Stimulated activated CD8-positive, alpha-beta memory T cell treated with anti-CD3 and anti-CD28 coated beads, Interleukin-15, amount 100 ng/mL, for 24 hours (primary cell): ENCODE results near the gene HCN2.
"Not testable (repeated sequence)": the region's sequence is repeated elsewhere in the genome, so short reads cannot be mapped to it uniquely, and the experiment has no call there.

Experiments used
- DNase-seq: peaks from one replicate; pipeline ENCODE4 v3.0.0-alpha.2; 2020; ENCODE audit warnings: low read depth

The HCN2 gene

DNA sequence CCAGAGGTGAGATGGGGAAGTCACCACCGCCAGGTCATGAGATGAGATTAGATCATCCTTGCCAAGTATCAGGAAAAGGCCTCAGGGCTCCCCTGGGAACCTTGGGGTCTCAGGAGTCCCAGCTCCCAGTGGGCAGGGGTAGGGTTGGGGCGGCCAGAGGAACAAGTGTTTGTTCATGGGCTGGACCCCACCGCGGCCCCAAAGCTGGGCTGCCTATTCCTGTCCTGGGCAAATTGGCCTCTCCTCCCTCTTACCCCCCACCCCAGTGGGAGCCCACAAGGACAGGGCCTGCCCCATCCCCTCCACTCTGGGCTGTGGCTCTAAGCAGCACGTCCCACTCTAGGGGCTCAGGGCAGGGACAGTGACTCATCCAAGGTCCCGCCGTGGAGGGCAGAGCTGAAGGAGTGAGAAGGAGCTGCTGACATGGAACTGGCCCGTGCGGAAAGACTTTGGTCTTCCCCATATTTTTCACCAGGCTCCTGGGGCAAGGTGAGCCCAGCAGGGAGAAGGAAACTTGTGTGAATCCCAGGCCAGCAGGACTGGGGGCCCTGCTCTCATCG is 4.0 kb upstream of the HCN2 start:
- no peak for DNase-seq

GRCh38 chr19:588093-588740 is 1.5 kb upstream of the HCN2 start:
- DNase-seq = no peak

DNA sequence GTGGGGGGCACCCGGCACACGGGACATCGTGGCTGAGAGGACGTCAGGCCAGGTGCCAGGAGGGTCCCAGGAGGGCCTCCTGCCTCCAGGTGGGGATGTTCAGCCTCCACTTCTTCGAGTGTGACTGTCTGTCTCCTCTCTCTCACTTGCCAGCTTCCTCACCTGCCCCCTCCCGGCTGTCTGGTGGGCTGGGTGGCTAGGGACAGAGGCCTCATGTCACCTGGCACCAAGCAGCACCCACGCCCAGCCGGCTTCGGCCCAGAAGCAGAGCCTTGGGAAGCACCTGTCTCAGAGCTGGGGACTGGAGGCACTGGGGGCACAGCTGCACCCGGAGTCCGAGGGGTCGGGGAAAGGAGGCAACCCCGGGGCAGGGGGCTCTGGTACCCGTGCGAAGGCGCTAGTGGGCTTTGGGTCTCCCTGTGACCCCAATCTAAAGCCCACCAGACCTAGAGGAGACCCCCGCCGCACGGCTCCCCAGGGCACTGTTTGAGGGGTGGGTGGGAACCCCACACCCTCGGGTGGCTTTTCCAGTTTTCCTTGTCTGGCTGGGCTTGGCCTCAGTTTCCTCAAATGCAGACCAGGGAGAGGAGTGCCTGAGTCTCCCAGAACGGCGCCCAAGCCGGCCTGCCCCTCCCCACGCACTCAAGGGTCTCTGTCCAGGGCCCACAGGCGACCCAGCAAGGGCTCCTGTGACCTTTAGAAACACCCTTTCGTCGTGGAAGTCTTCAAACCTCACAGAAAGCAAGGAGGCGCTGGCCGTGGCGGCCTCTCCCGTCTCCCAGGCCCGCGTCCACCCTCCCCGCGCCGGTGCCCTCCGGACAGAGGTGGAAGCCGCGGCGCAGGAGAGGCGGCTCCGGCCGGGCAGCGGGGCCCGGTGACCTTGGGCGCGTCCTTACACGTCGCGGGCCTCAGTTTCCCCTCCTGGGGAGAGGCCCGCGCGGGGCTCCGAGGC is 664 bp upstream of the HCN2 start:
- DNase-seq = no peak

GRCh38 chr19:590396-590745 is 690 bp downstream of the HCN2 start:
- no peak for DNase-seq

DNA sequence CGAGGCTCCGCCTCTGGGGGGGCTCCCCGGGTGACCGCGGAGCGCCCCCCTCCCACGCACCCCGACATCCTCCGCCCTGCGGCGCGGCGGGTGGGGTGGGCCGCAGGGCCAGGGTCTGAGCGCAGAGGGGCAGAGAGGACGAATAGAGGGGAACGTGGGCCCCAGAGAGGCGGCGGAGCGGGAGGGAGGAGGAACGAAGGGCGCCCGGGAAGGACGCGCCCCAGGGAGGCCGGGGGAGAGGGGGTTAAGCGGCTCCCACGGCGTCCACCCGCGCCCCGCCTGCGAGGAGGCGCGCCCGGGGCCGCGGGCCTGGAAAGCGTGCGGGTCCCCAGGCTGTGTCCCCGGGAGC is 1.0 kb downstream of the HCN2 start:
- no peak for DNase-seq

- DNase-seq = no peak
These were observed 1.6 kb downstream of the HCN2 start for GRCh38 chr19:591099-591958.

DNA sequence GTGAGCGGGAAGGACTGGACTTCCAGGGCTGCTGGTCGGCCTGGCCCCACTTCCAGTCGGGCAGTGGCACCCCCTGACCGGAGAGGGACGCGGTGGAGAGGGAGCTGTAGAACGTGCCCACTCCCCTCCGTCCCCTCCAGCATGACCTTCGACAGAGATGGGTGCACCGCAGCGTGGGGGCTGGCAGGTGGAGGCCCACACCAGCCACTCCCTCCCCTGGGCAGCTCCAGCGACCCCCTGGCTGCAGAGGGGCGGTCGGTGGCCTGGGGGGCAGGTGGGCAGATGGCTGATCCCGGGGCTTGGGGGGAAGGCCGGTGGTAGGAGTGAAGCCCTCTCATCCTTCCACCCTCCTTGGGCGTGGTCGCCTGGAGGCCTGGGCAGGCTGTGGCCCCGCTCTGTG is 2.4 kb downstream of the HCN2 start:
- no peak for DNase-seq

- no peak for DNase-seq
These were observed 3.4 kb downstream of the HCN2 start for GRCh38 chr19:593055-593454.

DNA sequence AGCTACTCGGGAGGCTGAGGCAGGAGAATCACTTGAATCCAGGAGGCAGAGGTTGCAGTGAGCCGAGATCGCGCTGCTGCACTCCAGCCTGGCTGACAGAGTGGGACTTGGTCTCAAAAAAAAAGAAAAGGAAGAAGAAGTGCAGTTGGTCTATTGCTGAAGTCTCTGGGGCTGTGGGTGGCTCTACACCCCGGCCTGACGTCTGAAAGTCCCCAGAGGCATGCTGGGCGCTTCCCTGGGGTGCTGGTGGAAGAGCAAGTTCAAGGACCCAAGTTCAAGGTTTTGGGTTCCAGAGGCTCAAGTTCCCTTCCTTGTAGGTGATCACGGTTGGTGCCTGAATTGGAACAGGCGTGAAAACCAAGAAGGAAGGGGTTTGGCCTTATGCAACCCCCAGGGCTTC is 3.8 kb downstream of the HCN2 start:
- no peak for DNase-seq

- DNase-seq = no peak
These were observed 4.7 kb downstream of the HCN2 start for GRCh38 chr19:594265-594870.

DNA sequence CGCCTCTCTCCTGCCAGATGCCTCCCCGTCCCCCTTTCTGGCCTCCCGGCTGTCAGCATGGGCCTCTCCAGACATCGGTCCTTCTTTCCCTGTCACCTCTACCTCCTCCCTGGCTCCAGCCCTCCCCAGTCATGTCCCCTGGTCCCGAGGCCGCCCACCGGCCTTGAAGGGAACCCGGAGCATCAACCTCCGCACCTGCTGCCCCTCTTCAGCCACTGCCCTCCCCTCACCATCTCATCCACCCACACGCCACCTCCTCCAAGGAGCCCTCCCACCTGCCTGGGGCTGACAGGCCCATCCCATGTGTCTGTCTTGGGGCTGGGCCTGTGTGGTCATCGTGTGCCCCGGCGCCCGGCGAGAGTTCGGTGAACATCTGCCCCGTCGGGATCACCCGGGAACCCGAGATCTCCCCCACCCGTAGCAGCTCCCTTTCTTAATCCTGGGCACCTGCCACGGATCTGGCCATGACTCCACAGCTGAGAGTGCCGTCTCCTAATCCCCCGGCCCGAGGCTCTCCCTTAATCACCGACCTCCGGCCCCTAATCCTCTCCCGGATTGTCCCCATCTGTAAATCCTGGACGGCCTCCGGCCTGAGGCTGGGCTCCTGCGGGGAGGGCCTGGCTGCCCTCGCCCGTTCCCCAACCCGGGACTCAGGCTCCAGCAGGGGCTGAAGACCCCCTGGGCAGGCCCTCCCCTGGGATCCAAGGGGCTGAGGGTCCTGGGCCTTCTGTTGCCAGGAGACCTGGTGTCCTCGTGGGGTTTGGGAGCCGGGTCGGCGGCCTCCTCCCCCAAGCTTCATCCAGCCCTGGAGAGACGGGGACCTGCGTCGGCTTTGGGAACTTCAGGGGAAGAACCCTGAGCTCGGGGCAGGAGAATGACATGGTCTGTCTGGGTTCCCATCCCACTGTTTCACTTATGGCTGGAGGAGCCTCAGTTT is 5.9 kb downstream of the HCN2 start:
- no peak for DNase-seq

DNA sequence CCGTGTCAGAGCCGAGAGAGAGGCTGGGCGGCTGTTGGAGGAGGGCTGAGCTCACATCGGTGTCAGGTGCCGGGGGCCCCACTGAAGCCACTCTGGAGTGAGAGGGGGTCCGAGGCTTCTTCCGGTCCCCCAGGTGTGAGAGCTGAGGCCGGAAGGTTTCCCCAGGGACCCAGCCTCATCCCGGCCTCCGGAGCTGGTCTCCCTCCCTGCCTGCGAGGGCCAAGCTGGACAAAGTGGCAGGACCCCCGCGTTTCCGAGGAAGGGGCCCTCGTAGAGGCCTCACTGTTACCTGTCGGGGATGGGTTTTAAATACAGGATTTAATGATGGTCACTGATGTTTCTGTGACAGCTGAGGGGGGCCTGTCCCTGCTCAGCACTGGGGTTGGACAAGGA is 6.6 kb downstream of the HCN2 start:
- DNase-seq = no peak

DNA sequence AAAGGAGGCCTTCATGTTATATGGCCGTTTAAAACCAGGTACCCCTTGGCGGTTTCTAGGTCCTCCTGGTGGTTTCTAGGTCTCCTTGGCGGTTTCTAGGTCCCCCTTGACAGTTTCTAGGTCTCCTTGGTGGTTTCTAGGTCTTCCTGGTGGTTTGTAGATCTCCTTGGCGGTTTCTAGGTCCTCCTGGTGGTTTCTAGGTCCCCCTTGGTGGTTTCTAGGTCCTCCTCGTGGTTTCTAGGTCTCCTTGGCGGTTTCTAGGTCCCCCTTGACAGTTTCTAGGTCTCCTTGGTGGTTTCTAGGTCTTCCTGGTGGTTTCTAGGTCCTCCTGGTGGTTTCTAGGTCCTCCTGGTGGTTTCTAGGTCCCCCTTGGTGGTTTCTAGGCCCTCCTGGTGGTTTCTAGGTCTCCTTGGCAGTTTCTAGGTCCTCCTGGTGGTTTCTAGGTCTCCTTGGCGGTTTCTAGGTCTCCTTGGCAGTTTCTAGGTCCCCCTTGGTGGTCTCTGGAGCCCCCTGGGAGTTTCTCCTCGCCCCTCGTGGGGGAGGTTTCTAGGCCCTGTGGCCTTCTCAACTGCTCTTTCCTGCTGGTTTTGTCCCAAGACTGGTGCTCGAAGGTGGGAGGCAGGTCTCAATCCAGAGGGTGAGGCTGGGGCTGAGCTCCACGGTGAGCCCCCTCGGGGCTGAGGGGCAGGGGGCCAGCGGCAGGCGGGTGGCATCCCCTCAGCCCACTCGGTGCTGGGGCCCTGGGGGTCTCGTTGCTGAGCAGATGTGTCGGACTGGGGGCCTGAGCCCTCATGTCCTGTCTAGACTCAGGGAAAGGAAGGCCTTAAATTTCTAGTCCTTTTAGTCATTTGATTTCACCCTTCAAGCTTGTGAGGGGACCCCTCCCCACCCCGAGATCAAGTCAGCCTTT is 8.0 kb downstream of the HCN2 start:
- DNase-seq = no peak

- no peak for DNase-seq
These were observed 11.6 kb downstream of the HCN2 start for GRCh38 chr19:601310-601709.

- no peak for DNase-seq
These were observed 12.1 kb downstream of the HCN2 start for GRCh38 chr19:601790-602189.

DNA sequence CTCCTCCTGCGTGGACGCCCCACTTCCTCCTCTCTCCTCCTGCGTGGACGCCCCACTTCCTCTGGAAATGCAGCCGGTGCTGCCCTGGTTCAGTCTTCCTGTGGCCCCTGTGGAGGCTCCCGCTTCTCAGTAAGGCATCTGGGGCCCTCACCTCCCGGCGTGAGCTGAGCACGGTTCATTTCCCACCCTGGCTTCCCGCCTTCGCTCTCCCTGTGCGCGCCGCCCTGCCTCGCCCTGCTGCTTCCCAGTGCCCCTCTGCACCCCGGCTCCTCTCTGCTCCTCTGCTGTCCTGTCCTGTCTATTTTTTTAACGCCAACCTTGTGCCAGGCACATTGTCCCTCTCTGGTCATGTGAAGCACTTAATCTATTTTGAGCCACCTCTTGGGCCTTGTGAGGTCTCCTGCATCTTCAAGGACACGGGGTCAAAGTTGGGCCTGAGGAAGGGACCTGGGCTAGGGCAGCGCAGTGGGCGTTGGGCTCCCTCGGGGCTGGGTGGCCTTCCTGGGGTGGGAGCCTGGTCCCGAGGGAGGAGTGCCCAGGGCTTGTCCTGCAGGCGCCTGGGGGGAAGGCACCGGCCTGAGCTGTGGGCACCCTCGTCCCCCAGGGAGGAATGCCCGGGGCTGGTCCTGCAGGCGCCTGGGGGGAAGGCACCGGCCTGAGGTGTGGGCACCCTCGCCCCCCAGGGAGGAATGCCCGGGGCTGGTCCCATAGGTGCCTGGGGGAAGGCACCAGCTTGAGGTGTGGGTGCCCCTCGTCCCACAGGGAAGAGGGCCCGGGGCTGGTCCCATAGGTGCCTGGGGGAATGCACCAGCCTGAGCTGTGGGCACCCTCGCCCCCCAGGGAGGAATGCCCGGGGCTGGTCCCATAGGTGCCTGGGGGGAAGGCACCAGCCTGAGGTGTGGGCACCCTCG is 13.0 kb downstream of the HCN2 start:
- DNase-seq = no peak

- DNase-seq = not testable (repeated sequence)
These were observed 13.6 kb downstream of the HCN2 start for GRCh38 chr19:603302-603639.

GRCh38 chr19:603779-604178 is 14.1 kb downstream of the HCN2 start:
- not testable (repeated sequence) for DNase-seq

DNA sequence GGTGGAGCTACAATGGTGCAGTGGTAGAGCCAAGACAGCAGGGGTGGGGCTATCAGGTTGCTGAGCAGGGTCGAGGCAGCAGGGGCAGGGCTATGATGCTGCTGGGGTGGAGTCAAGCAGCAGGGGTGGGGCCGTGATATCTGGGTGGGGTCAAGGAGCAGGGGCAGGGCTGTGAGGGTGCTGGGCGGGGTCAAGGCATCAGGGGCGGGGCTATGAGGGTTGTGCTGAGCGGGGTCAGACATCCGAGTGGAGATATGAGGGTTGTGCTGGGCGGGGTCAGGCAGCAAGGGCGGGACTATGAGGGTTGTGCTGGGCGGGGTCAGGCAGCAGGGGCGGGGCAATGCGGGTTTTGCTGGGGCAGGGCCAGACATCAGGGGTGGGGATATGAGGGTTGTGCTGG is 14.7 kb downstream of the HCN2 start:
- DNase-seq = no peak
